ENCODE measurements around the gene AJUBA.

- TF ChIP-seq REST (IDR thresholded peaks at IDR 0.05; ENCODE audit: low read depth) (no peak), EP300 (IDR thresholded peaks at IDR 0.05; ENCODE audit: borderline replicate concordance) (no peak), ZBTB7A (IDR thresholded peaks at IDR 0.05; ENCODE audit: low read depth) (no peak), RAD21 (IDR thresholded peaks at IDR 0.05; ENCODE audit: low read depth) (no peak), EGR1 (IDR thresholded peaks at IDR 0.05) (no peak), TAF1 (IDR thresholded peaks at IDR 0.05; ENCODE audit: low read depth) (no peak), TCF12 (IDR thresholded peaks at IDR 0.05; ENCODE audit: low read depth) (no peak), TEAD4 (IDR thresholded peaks at IDR 0.05) (peak; percentile 20; the same call in 1 of the 2 replicates), NFIC (IDR thresholded peaks at IDR 0.05) (peak; percentile 65), CEBPB (IDR thresholded peaks at IDR 0.05) (0 out of 2 replicates have a peak, but pooled peaks have one; percentile 37)
- TF ChIP-seq, protein P1, sequence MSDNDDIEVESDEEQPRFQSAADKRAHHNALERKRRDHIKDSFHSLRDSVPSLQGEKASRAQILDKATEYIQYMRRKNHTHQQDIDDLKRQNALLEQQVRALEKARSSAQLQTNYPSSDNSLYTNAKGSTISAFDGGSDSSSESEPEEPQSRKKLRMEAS (IDR thresholded peaks at IDR 0.05): no peak
Observed at GRCh38 chr14:22976620-22977433, 5.5 kb downstream of the AJUBA start.
